ENCODE data around the gene CEP162. TPM values are rescaled to one million over a fixed set of nuclear protein-coding genes. Genes with fewer than 3 reads are reported as not detected.

CEP162 gene
- total RNA-seq, 6 experiments from 2014 or later = 1.7 to 3.8 (median 2.5) TPM

DNA sequence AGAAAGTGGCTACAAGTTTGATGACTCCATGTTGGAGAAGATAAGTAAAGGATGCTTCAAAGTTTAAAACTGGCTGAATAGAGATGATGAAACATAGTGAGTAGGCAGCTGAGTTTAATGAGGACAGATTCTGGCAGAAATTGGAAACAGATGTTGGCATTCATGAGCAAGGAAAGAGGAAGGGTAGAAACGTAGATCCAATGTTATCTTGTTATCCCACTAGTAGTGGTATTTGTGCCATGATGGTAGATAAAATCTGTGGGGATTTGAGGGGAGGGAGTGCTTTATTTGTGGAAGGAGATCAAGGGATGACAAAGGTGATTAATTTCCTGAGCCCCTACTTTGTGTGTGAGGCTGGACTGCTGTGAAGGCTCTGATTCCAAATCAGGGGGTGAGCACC lies 124.4 kb downstream of the CEP162 start:
- no peak overlapping the region for H3K27ac ChIP-seq
- WGBS (ENCODE audit: insufficient coverage, low coverage, low lambda C conversion rate, missing lambda C conversion rate) = 9% methylated on average over 1 of the region's 1 CpG
- H3K4me1 ChIP-seq = no peaks in the 10 kb centered on the region
- no peak for ATAC-seq
- no peaks in the 10 kb centered on the region for H3K9me3 ChIP-seq
- no peak for DNase-seq
- no peak overlapping the region for H3K4me3 ChIP-seq
- no peaks in the 10 kb centered on the region for H3K36me3 ChIP-seq
- TF ChIP-seq, protein P1, sequence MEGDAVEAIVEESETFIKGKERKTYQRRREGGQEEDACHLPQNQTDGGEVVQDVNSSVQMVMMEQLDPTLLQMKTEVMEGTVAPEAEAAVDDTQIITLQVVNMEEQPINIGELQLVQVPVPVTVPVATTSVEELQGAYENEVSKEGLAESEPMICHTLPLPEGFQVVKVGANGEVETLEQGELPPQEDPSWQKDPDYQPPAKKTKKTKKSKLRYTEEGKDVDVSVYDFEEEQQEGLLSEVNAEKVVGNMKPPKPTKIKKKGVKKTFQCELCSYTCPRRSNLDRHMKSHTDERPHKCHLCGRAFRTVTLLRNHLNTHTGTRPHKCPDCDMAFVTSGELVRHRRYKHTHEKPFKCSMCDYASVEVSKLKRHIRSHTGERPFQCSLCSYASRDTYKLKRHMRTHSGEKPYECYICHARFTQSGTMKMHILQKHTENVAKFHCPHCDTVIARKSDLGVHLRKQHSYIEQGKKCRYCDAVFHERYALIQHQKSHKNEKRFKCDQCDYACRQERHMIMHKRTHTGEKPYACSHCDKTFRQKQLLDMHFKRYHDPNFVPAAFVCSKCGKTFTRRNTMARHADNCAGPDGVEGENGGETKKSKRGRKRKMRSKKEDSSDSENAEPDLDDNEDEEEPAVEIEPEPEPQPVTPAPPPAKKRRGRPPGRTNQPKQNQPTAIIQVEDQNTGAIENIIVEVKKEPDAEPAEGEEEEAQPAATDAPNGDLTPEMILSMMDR (IDR thresholded peaks at IDR 0.05) = no peak
- TF ChIP-seq POLR2A (IDR thresholded peaks at IDR 0.05) = no peak
- H3K27me3 ChIP-seq = no peaks in the 10 kb centered on the region
- intact Hi-C loops (cut with DNase I) = no loop called here

DNA sequence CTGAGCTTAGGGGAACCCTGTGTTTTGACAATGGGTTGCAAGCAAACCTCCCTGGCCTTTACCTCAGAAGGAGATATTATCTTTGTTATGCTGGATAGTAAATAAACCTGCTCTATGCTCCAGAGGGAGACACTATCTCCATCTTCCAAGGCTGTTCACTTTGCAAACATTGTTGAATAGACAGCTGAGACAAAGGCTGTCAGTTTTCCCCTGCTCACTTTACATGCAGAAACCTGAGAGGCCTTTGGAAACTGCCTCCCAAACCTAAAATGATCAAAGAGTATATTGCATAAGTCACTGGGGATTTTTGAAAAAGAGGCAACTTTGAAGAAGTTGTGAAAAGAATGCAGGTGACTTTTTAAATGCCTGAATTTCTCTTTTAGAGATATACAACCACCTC lies 132.3 kb downstream of the CEP162 start:
- no peak overlapping the region for H3K4me3 ChIP-seq
- intact Hi-C loops (cut with DNase I) = no loop called here
- H3K4me1 ChIP-seq = no peaks in the 10 kb centered on the region
- no peaks in the 10 kb centered on the region for H3K9me3 ChIP-seq
- no peaks in the 10 kb centered on the region for H3K36me3 ChIP-seq
- DNase-seq (no peak), ATAC-seq (no peak)
- no peaks in the 10 kb centered on the region for H3K27me3 ChIP-seq
- TF ChIP-seq POLR2A (IDR thresholded peaks at IDR 0.05) = no peak
- TF ChIP-seq, protein P1 (IDR thresholded peaks at IDR 0.05) = no peak
- no peak overlapping the region for H3K27ac ChIP-seq

DNA sequence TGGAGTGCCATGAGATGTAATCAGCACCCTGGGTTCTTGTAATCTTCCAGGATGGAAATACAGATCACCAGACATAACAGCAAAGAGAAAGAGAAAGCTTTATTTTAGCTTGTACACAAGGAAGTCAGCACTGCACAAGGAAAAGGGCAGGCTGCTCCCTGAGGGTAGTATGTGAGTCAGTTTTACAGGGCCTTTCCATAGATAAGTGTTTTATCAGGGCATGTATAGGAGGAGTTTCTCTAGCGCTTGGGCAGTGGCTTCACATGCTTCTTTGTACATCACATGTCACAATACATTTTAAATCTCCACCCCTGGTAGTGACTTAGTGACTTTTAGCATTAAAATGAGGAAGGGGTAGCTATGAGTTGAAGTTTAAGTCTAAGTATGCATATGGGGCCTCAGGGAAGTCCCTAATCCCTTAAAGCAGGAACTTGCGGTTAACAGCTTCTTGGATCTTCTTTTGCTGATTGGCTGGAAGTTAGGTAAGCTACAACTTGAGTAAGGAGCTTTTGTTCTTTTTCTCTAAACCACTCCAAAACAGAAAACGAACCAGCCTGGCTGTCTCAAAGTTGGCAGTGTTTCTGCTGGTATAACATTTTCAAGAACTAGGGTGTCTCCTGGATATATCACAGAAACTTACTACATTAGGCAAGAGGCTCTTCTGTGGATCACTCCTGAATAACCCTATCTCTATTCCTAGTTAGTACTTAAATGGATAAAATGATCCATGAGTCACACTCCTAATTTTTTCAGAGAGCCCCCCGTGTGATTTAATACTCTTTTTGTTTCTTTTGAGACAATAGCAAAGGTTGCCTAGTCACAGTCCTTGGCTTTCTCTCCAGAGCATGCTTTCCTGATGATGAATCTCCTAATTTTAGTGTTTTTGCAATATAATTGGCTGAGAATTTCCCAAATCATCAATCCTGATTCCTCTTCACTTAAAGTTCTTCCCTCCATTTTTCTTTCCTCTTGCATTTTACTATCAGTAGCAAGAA lies 133.7 kb downstream of the CEP162 start:
- intact Hi-C loops (cut with DNase I) = no loop called here
- no peaks in the 10 kb centered on the region for H3K4me1 ChIP-seq
- ATAC-seq = no peak
- no peak for DNase-seq
- no peak overlapping the region for H3K27ac ChIP-seq
- no peaks in the 10 kb centered on the region for H3K27me3 ChIP-seq
- no peaks in the 10 kb centered on the region for H3K36me3 ChIP-seq
- no peak overlapping the region for H3K4me3 ChIP-seq
- H3K9me3 ChIP-seq = no peaks in the 10 kb centered on the region
- 58% methylated on average over 4 of the region's 4 CpGs for WGBS (ENCODE audit: insufficient coverage, low coverage, low lambda C conversion rate, missing lambda C conversion rate)
- TF ChIP-seq, protein P1 (IDR thresholded peaks at IDR 0.05) = no peak
- TF ChIP-seq POLR2A (IDR thresholded peaks at IDR 0.05) = no peak

DNA sequence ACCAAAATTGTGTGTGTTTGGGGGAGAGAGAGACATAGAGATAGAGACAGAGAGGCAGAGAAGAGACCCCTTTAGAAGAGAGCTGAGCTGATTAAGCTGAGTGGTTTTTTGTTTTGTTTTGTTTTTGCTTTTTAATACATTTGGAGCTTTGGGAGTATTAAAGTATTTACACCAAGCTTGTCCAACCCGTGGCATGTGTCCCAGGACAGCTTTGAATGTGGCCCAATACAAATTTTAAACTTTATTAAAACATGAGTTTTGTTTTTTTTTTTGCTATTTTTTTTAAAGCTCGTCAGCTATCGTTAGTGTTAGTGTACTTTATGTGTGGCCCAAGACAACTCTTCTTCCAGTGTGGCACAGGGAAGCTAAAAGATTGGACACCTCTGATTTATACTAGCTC lies 137.9 kb downstream of the CEP162 start:
- no peak for ATAC-seq
- intact Hi-C loops (cut with DNase I) = no loop called here
- Histone ChIP-seq H3K9me3 (no peaks in the 10 kb centered on the region), H3K4me1 (no peaks in the 10 kb centered on the region), H3K36me3 (no peaks in the 10 kb centered on the region), H3K27ac (no peak overlapping the region), H3K27me3 (no peaks in the 10 kb centered on the region), H3K4me3 (no peak overlapping the region)
- no peak for TF ChIP-seq POLR2A (IDR thresholded peaks at IDR 0.05)
- TF ChIP-seq, protein P1 (IDR thresholded peaks at IDR 0.05) = no peak
- no peak for DNase-seq
- WGBS (ENCODE audit: insufficient coverage, low coverage, low lambda C conversion rate, missing lambda C conversion rate) = 42% methylated on average over 3 of the region's 3 CpGs

All from right lobe of liver (tissue), 6 donors.